ENCODE measurements around the gene PRICKLE1. TPM values are rescaled to one million over a fixed set of nuclear protein-coding genes. Genes with fewer than 3 reads are reported as not detected.

Gene PRICKLE1
- total and polyA plus RNA-seq, 7 experiments from 2014 or later: 0.10 to 1.2 (median 0.34) TPM; not detected in 4

DNA sequence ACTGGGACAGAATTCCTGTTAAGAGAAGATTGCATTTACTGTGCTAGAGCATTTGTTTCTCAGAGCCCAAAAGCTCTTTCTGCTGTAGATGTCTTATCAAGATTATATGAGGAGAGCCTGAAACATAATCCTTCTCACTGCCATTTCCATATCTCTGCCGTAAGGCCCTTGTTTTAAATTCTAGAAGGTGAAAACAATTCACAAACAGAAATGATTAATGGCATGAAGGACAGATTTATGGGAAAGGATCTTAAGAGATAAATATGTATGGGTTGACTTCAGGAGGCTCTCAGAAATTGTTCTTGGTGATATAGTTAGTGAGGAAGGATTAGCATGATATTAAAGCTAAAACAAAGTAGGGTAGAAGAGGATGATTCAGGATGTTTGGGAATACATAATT, 40.8 kb upstream of the PRICKLE1 start:
- ATAC-seq (no peak), DNase-seq (no peak)
- Mint-ChIP-seq H3K4me1 (no peaks in the 10 kb centered on the region), H3K27me3 (peaks cover 0 to 5% (median 0%) of the 10 kb centered on the region in 5 donors), H3K4me3 (no peak overlapping the region), H3K36me3 (no peaks in the 10 kb centered on the region), H3K9me3 (peaks cover 0 to 5% (median 0%) of the 10 kb centered on the region in 11 donors), H3K27ac (no peak overlapping the region)
- Histone ChIP-seq H3K9me3 (ENCODE audit: control insufficient read depth in 2 of 3, low read length in 3 of 3) (no peaks in the 10 kb centered on the region), H3K36me3 (ENCODE audit: control insufficient read depth in 2 of 3, insufficient read depth in 3 of 3, low read length in 3 of 3) (no peaks in the 10 kb centered on the region), H3K27me3 (ENCODE audit: control insufficient read depth in 2 of 2, insufficient read depth in 2 of 2, low read length in 2 of 2) (no peaks in the 10 kb centered on the region), H3K4me1 (ENCODE audit: control insufficient read depth in 2 of 2, insufficient read depth in 2 of 2, low read length in 2 of 2) (no peaks in the 10 kb centered on the region), H3K4me3 (ENCODE audit: low read length) (no peak overlapping the region), H3K27ac (ENCODE audit: low read depth, low read length) (no peak overlapping the region)
- POLR2A ChIA-PET: no interaction called here
- intact Hi-C loops (cut with micrococcal nuclease): no loop called here
- CTCF ChIA-PET: interaction anchor here (0.6 kb wide), 1 partner anchor 57 kb away, joined by 4 read pairs; no protein-coding TSS in a partner anchor

GRCh38 chr12:42627151-42627550, 37.6 kb upstream of the PRICKLE1 start:
- H3K4me1 Mint-ChIP-seq: no peaks in the 10 kb centered on the region
- H3K27ac ChIP-seq (ENCODE audit: low read depth, low read length): no peak overlapping the region
- H3K27me3 ChIP-seq (ENCODE audit: control insufficient read depth in 2 of 2, insufficient read depth in 2 of 2, low read length in 2 of 2): no peaks in the 10 kb centered on the region
- no peak overlapping the region for H3K4me3 Mint-ChIP-seq
- H3K9me3 Mint-ChIP-seq: peaks cover 0 to 9% (median 2%) of the 10 kb centered on the region in 11 donors
- H3K36me3 ChIP-seq (ENCODE audit: control insufficient read depth in 2 of 3, insufficient read depth in 3 of 3, low read length in 3 of 3): no peaks in the 10 kb centered on the region
- ChIA-PET CTCF (no interaction called here), POLR2A (no interaction called here)
- H3K9me3 ChIP-seq (ENCODE audit: control insufficient read depth in 2 of 3, low read length in 3 of 3): no peaks in the 10 kb centered on the region
- DNase-seq (no peak), ATAC-seq (no peak)
- H3K4me1 ChIP-seq (ENCODE audit: control insufficient read depth in 2 of 2, insufficient read depth in 2 of 2, low read length in 2 of 2): no peaks in the 10 kb centered on the region
- no peaks in the 10 kb centered on the region for H3K36me3 Mint-ChIP-seq
- H3K4me3 ChIP-seq (ENCODE audit: low read length): no peak overlapping the region
- intact Hi-C loops (cut with micrococcal nuclease): no loop called here
- H3K27me3 Mint-ChIP-seq: no peaks in the 10 kb centered on the region
- H3K27ac Mint-ChIP-seq: no peak overlapping the region

GRCh38 chr12:42625611-42626010, 36.1 kb upstream of the PRICKLE1 start:
- no peaks in the 10 kb centered on the region for H3K9me3 ChIP-seq (ENCODE audit: control insufficient read depth in 2 of 3, low read length in 3 of 3)
- no peak for DNase-seq
- ChIA-PET CTCF (no interaction called here), POLR2A (no interaction called here)
- Mint-ChIP-seq H3K27ac (no peak overlapping the region), H3K4me1 (no peaks in the 10 kb centered on the region), H3K4me3 (no peak overlapping the region), H3K36me3 (no peaks in the 10 kb centered on the region), H3K9me3 (peaks cover 0 to 10% (median 3%) of the 10 kb centered on the region in 11 donors), H3K27me3 (no peaks in the 10 kb centered on the region)
- H3K4me3 ChIP-seq (ENCODE audit: low read length): no peak overlapping the region
- no peaks in the 10 kb centered on the region for H3K4me1 ChIP-seq (ENCODE audit: control insufficient read depth in 2 of 2, insufficient read depth in 2 of 2, low read length in 2 of 2)
- H3K36me3 ChIP-seq (ENCODE audit: control insufficient read depth in 2 of 3, insufficient read depth in 3 of 3, low read length in 3 of 3): no peaks in the 10 kb centered on the region
- ATAC-seq: no peak
- no peaks in the 10 kb centered on the region for H3K27me3 ChIP-seq (ENCODE audit: control insufficient read depth in 2 of 2, insufficient read depth in 2 of 2, low read length in 2 of 2)
- H3K27ac ChIP-seq (ENCODE audit: low read depth, low read length): no peak overlapping the region
- intact Hi-C loops (cut with micrococcal nuclease): loop anchor here in 1 of 2 donors (1.0 kb wide), 1 partner anchor 9 kb away; no protein-coding TSS in a partner anchor

- Histone ChIP-seq H3K27me3 (ENCODE audit: control insufficient read depth in 2 of 2, insufficient read depth in 2 of 2, low read length in 2 of 2) (no peaks in the 10 kb centered on the region), H3K36me3 (ENCODE audit: control insufficient read depth in 2 of 3, insufficient read depth in 3 of 3, low read length in 3 of 3) (no peaks in the 10 kb centered on the region), H3K4me3 (ENCODE audit: low read length) (no peak overlapping the region), H3K9me3 (ENCODE audit: control insufficient read depth in 2 of 3, low read length in 3 of 3) (no peaks in the 10 kb centered on the region), H3K27ac (ENCODE audit: low read depth, low read length) (no peak overlapping the region), H3K4me1 (ENCODE audit: control insufficient read depth in 2 of 2, insufficient read depth in 2 of 2, low read length in 2 of 2) (no peaks in the 10 kb centered on the region)
- ATAC-seq: no peak
- no peak for DNase-seq
- ChIA-PET CTCF (no interaction called here), POLR2A (no interaction called here)
- Mint-ChIP-seq H3K27ac (no peak overlapping the region), H3K36me3 (peaks cover 0 to 14% (median 0%) of the 10 kb centered on the region in 5 donors), H3K27me3 (peaks cover 0 to 8% (median under 1%) of the 10 kb centered on the region in 5 donors), H3K9me3 (peaks cover 5 to 73% (median 24%) of the 10 kb centered on the region in 11 donors), H3K4me1 (no peaks in the 10 kb centered on the region), H3K4me3 (no peak overlapping the region)
- intact Hi-C loops (cut with micrococcal nuclease): no loop called here
Measured at GRCh38 chr12:42617622-42618021, 28.1 kb upstream of the PRICKLE1 start.

GRCh38 chr12:42615006-42615405, 25.5 kb upstream of the PRICKLE1 start:
- peaks cover 0 to 14% (median 8%) of the 10 kb centered on the region in 5 donors for H3K27me3 Mint-ChIP-seq
- no peak overlapping the region for H3K4me3 ChIP-seq (ENCODE audit: low read length)
- no peaks in the 10 kb centered on the region for H3K36me3 ChIP-seq (ENCODE audit: control insufficient read depth in 2 of 3, insufficient read depth in 3 of 3, low read length in 3 of 3)
- no peaks in the 10 kb centered on the region for H3K4me1 ChIP-seq (ENCODE audit: control insufficient read depth in 2 of 2, insufficient read depth in 2 of 2, low read length in 2 of 2)
- no peak overlapping the region for H3K4me3 Mint-ChIP-seq
- no peaks in the 10 kb centered on the region for H3K4me1 Mint-ChIP-seq
- peaks cover 5 to 57% (median 19%) of the 10 kb centered on the region in 11 donors for H3K9me3 Mint-ChIP-seq
- CTCF ChIA-PET: no interaction called here
- peaks cover 0 to 14% (median 0%) of the 10 kb centered on the region in 5 donors for H3K36me3 Mint-ChIP-seq
- POLR2A ChIA-PET: no interaction called here
- H3K27ac ChIP-seq (ENCODE audit: low read depth, low read length): no peak overlapping the region
- H3K27me3 ChIP-seq (ENCODE audit: control insufficient read depth in 2 of 2, insufficient read depth in 2 of 2, low read length in 2 of 2): no peaks in the 10 kb centered on the region
- DNase-seq (no peak), ATAC-seq (no peak)
- intact Hi-C loops (cut with micrococcal nuclease): no loop called here
- no peak overlapping the region for H3K27ac Mint-ChIP-seq
- no peaks in the 10 kb centered on the region for H3K9me3 ChIP-seq (ENCODE audit: control insufficient read depth in 2 of 3, low read length in 3 of 3)

GRCh38 chr12:42612231-42612613, 22.7 kb upstream of the PRICKLE1 start:
- H3K4me3 Mint-ChIP-seq: no peak overlapping the region
- ChIA-PET CTCF (no interaction called here), POLR2A (no interaction called here)
- peaks cover 0 to 34% (median 12%) of the 10 kb centered on the region in 11 donors for H3K9me3 Mint-ChIP-seq
- no peak for DNase-seq
- H3K27me3 Mint-ChIP-seq: peaks cover 0 to 22% (median 8%) of the 10 kb centered on the region in 5 donors
- intact Hi-C loops (cut with micrococcal nuclease): no loop called here
- Histone ChIP-seq H3K27me3 (ENCODE audit: control insufficient read depth in 2 of 2, insufficient read depth in 2 of 2, low read length in 2 of 2) (no peaks in the 10 kb centered on the region), H3K4me1 (ENCODE audit: control insufficient read depth in 2 of 2, insufficient read depth in 2 of 2, low read length in 2 of 2) (no peaks in the 10 kb centered on the region), H3K36me3 (ENCODE audit: control insufficient read depth in 2 of 3, insufficient read depth in 3 of 3, low read length in 3 of 3) (no peaks in the 10 kb centered on the region), H3K27ac (ENCODE audit: low read depth, low read length) (no peak overlapping the region), H3K4me3 (ENCODE audit: low read length) (no peak overlapping the region), H3K9me3 (ENCODE audit: control insufficient read depth in 2 of 3, low read length in 3 of 3) (no peaks in the 10 kb centered on the region)
- H3K27ac Mint-ChIP-seq: no peak overlapping the region
- H3K4me1 Mint-ChIP-seq: no peaks in the 10 kb centered on the region
- peaks cover 0 to 8% (median 0%) of the 10 kb centered on the region in 5 donors for H3K36me3 Mint-ChIP-seq
- no peak for ATAC-seq

DNA sequence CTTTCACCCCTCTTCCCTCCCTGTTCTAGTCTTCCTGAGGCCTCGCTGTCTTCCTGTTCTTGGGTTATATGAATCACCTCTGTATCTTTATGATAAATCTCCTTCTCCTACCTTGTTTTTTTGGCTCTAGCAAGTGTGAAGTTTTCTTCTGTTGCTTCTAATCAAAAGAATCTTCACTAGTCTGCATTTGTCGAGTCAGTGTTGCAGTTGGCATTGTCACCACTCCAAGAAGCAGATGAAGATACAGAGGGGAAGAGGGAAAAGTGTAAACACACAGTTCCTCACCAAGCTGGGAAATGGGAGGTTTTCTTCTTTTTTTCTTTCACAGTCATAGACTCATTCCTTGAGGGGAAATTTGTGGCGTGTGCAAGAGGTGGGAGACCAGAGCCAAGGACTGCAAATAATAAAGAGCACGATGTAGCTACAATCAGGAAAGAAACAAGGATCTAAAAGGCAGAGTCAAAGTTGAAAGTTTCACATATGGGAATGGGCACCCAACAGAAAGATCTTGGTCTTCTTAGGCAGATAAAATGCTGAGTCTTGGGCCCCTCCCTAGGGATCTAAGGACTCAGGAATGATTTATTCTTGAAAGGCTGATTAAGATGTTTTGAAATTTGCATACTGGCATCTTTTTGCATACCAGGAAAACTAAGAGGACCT, 22.2 kb upstream of the PRICKLE1 start:
- no peak overlapping the region for H3K27ac Mint-ChIP-seq
- H3K9me3 ChIP-seq (ENCODE audit: control insufficient read depth in 2 of 3, low read length in 3 of 3): no peaks in the 10 kb centered on the region
- DNase-seq (no peak), ATAC-seq (no peak)
- no peaks in the 10 kb centered on the region for H3K4me1 Mint-ChIP-seq
- POLR2A ChIA-PET: no interaction called here
- H3K9me3 Mint-ChIP-seq: peaks cover 0 to 29% (median 12%) of the 10 kb centered on the region in 11 donors
- no peaks in the 10 kb centered on the region for H3K4me1 ChIP-seq (ENCODE audit: control insufficient read depth in 2 of 2, insufficient read depth in 2 of 2, low read length in 2 of 2)
- intact Hi-C loops (cut with micrococcal nuclease): no loop called here
- H3K36me3 ChIP-seq (ENCODE audit: control insufficient read depth in 2 of 3, insufficient read depth in 3 of 3, low read length in 3 of 3): no peaks in the 10 kb centered on the region
- H3K36me3 Mint-ChIP-seq: peaks cover 0 to 8% (median 0%) of the 10 kb centered on the region in 5 donors
- H3K4me3 Mint-ChIP-seq: no peak overlapping the region
- no peak overlapping the region for H3K4me3 ChIP-seq (ENCODE audit: low read length)
- CTCF ChIA-PET: no interaction called here
- H3K27ac ChIP-seq (ENCODE audit: low read depth, low read length): no peak overlapping the region
- H3K27me3 Mint-ChIP-seq: peaks cover 0 to 22% (median 8%) of the 10 kb centered on the region in 5 donors
- H3K27me3 ChIP-seq (ENCODE audit: control insufficient read depth in 2 of 2, insufficient read depth in 2 of 2, low read length in 2 of 2): no peaks in the 10 kb centered on the region

Data from naive thymus-derived CD4-positive, alpha-beta T cell (primary cell).